GM21515 (cell line): ENCODE results near the gene MLLT6.

Experiments used
- ATAC-seq: cut with Tn5 transposase; IDR thresholded peaks from one replicate; pipeline ENCODE4 v1.9.1; 2021; ENCODE audit not compliant: unreplicated experiment

Gene MLLT6

DNA sequence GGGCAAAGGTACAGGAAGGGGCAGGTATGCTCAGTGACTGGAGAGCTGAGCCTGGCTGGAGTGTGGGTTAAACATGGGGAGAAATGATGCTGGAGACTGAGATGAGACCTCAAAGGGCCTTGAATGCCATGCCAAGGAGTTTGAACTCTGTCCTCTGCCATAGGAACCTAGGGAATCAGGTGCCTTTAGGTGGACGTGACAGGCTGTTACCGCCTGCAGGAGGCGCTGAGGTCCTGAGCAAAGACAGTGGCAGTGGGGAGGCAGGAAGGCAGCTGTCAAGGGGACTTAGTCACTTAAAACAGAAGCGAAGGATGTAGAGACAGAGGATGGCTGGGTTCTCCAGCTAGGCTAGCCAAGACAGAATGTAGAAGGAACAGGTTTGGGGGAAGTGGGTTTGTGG is 56.5 kb downstream of the MLLT6 start:
- ATAC-seq, result no peak

DNA sequence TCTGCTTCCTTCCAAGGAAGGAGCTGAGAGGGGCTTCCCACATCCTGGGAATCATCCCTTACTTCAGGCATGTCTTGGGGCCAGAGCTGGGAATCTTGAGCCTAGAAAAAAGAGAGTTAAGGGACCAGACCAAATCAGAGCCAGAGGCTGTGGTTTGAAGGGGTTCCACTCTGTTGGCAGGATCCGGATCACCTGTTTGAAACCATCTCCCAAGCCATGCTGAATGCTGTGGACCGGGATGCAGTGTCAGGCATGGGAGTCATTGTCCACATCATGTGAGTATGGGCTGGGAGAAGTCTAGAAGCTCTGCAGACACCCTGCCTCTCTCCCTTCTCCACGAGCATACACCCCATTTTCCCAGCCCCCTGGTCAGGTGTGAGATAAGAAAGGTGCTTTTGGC is 57.2 kb downstream of the MLLT6 start:
- no peak for ATAC-seq

DNA sequence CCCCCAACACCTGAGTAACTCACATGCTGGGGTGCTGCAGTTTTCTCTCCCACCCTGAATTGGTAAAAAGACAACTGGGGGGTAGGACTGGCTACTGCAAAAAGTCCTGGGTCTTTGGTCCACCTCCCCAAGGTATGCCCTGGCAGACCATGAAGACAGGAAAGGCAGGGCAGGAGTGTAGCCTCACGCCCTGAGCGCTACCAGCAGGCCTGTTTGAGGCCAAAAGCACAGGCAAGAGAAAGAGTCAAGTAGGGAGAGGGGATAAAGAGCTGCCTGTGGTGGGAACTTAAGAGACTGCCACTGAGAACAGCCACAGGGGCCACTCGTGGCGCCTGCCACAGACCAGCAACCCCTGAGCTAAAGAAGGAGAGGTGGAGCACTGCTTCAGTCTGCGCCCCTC is 61.3 kb downstream of the MLLT6 start:
- no peak for ATAC-seq

DNA sequence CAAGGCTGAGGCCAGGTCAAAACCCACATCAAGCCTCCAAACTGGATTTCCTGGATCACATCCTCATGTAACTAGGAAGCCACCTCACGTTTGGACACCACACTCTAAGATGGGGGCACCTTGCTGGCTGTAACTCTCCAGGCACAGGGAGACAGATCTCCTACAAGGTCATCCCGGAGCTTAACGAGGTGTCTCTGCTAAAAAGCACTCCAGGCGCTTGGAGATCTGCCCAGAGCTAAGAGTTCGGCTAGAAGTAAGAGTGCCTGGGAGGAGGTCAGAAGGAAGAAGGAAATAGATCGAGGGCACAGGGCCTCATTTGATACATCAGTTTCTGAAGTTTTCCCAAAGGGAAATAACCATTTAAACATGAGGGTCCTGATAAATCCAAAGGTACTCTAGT is 63.3 kb downstream of the MLLT6 start:
- ATAC-seq, result no peak

DNA sequence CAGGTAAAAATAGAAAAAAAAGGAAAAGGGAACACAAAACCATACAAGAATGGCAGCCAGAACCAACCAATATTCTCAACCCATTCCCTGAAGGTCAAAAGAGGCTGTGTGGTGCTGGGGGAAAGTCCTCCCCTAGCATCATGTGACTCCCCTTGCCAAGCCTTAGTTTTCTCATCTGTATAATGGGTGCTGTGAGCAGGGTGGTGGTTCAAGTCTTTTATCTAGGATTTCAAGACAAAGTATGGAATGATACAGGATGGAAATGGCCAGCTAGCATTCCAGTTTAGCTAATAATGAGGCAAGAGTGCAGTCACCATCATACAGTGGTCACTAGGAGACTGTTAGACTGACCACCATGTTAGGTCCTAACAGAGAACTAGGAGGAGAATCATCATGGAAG is 68.2 kb downstream of the MLLT6 start:
- no peak for ATAC-seq

DNA sequence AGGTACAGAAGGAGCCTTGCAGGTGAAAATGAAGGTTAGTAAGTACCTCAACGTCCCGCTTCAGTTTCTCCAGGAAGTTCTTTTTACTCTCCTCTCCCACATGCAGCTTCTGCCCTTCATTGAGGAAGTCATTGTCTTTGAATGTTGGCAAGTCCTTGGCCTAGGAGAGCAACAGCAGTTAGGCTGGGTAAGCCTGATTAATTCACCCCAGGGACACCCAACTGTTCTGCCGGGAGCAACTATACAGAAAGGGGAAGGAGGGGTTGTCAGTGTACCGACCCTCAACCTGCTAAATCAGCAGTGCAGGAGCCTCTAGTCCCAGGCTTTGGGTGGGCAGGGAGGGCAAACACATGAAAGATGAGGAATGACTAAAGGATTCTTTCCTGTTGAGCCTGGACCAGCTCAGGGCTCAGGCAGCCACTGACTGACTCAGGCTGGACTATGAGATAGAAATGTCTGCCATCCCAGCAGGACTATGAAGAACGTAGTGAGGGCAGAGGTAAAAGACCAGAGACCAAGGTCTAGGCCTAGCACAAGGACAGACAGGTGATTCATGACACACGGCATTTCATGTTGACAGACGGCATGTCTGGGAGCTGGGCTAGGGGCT is 72.7 kb downstream of the MLLT6 start:
- no peak for ATAC-seq
